ENCODE data around the gene ALDH16A1.

The ALDH16A1 gene

DNA sequence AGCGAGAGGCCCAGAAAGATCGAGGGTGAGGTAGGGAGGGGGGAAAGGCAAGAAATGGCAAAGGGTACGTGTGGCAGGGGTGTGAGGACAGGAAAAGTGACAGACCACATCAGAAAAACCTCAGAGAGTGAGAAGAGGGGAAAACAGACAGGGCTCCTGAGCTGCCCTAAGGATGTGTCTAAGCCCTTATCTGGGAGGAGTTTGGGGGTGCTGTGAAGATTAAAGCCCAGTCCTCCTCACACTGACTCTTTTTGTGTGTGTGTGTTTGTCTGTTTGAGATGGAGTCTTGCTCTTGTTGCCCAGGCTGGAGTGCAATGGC, 29.1 kb upstream of the ALDH16A1 start:
- no peak for DNase-seq (ENCODE audit: low read depth)

DNA sequence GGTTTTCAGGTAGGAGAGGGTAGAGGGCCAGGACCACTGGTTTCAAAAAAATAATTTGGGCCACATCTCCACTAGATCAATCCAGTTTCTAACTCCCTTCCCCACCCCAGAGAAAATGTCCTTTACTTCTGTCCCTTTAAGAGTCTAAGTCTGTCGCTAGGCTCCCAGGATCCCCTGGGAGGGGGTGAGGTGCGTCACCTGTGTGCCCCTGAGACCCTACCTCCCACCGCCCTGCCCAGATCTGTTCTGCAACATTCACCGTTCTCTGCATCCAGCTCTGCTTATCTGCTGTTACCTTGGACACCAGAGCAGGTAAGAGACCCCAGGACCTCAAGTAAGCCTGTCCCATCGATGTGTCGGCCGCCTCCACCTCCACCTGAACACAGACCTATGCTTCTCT, 27.8 kb upstream of the ALDH16A1 start, which contains the start of gene GFY:
Gene GFY, plus strand, starts transcription at position 211 of the 400 bp plus-strand sequence. CDS start 1,043 bp downstream, outside the sequence.
- no peak for DNase-seq (ENCODE audit: low read depth)

DNA sequence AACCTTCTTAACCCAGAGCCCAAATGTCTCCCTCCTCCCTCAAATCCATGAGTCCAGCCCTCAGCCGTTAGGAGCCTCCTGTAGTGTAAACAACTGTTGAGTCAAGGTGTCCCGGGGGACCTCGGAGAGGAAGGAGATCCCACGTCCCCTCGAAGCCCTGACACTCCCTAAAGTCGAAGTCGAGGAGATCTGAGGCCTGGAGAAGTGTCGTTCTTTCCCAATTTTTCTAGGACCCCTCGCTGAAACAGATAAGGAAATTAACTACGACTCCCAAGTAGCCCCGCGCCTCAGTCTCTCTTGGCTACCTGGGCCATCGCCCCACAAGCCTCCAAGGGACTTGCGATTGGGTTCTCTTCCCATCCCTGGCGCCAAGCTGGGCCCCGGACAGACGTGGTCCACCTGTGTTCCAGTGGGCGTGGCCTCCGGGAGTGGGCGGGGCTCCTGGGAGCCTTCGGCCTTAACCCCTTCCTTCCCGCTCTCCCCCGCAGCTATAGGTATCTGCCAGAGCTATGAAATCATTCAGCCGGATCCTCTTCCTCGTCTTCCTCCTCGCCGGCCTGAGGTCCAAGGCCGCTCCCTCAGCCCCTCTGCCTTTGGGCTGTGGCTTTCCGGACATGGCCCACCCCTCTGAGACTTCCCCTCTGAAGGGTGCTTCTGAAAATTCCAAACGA, 27.0 kb upstream of the ALDH16A1 start:
- DNase-seq (ENCODE audit: low read depth): no peak

- DNase-seq (ENCODE audit: low read depth): no peak
These were observed 25.7 kb upstream of the ALDH16A1 start for GRCh38 chr19:49427339-49427738.

- DNase-seq (ENCODE audit: low read depth): no peak
These were observed 25.0 kb upstream of the ALDH16A1 start for GRCh38 chr19:49427855-49428546.

DNA sequence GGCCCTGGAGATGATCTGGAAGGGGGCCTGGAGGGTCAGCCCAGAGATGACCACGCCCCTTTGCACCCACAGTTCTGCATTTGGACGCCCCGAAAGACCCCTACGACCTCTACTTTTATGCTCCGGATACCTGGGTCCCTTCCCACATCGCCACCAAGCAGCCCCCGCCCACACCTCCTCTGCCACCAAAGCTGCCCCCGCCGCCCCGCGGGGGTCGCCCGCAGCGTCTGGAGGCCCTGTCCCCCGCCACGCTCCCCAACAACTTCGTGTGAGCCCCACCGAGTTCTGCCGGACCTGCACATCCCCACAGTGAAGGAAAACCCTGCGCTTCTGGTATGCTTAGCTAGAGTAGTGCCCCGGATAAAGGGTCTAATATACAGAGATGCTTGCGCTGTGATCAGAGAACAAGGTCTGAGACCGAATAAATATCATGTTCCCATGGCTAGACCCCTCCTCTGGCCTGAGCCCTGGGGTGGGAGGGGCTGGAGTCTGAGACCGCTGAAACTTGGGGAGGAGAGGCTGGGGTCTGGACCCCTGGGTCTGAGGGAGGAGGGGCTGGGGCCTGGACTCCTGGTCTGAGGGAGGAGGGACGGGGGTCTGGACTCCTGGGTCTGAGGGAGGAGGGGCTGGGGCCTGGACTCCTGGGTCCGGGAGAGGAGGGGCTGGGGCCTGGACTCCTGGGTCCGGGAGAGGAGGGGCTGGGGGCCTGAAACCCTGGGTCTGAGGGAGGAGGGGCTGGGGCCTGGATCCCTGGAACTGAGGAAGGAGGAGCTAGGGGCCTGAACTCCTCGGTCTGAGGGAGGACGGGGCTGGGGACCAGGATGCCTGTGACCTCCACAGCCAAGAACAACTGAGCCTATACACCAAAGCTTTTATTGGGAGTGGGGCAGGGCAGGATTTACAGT, 24.2 kb upstream of the ALDH16A1 start:
- no peak for DNase-seq (ENCODE audit: low read depth)

GRCh38 chr19:49430172-49430677, 22.8 kb upstream of the ALDH16A1 start:
- DNase-seq (ENCODE audit: low read depth): no peak

GRCh38 chr19:49430678-49431329, 22.2 kb upstream of the ALDH16A1 start:
- no peak for DNase-seq (ENCODE audit: low read depth)

- no peak for DNase-seq (ENCODE audit: low read depth)
These were observed 21.7 kb upstream of the ALDH16A1 start for GRCh38 chr19:49431330-49431749.

- DNase-seq (ENCODE audit: low read depth): no peak
These were observed 20.6 kb upstream of the ALDH16A1 start for GRCh38 chr19:49432141-49433073.

- no peak for DNase-seq (ENCODE audit: low read depth)
These were observed 19.7 kb upstream of the ALDH16A1 start for GRCh38 chr19:49433240-49433901.

GRCh38 chr19:49434907-49435583, 18.0 kb upstream of the ALDH16A1 start:
- DNase-seq (ENCODE audit: low read depth): no peak

- no peak for DNase-seq (ENCODE audit: low read depth)
These were observed 17.4 kb upstream of the ALDH16A1 start for GRCh38 chr19:49435670-49436069.

GRCh38 chr19:49436381-49437017, 16.5 kb upstream of the ALDH16A1 start:
- no peak for DNase-seq (ENCODE audit: low read depth)

- DNase-seq (ENCODE audit: low read depth): no peak
These were observed 15.8 kb upstream of the ALDH16A1 start for GRCh38 chr19:49437231-49437630.

DNA sequence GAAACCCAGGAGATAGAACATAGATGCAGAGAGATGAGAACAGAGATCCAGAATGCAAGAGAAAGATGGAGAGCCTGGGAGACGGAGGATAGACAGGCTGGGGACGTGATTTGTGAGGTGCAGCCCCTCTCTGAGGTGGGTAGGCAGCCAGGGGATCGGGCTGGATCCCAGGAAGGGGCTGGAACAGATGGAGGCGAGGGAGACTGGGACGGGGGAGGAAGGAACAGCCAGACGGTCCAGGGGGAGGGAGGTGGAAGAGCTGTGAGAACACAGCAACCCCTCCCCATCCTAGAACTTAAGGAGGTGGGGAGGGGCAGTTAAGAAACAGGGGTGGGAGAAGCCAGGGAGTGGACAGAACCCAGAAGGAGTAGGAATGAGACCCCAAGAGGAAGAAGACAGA, 14.8 kb upstream of the ALDH16A1 start:
- no peak for DNase-seq (ENCODE audit: low read depth)

DNA sequence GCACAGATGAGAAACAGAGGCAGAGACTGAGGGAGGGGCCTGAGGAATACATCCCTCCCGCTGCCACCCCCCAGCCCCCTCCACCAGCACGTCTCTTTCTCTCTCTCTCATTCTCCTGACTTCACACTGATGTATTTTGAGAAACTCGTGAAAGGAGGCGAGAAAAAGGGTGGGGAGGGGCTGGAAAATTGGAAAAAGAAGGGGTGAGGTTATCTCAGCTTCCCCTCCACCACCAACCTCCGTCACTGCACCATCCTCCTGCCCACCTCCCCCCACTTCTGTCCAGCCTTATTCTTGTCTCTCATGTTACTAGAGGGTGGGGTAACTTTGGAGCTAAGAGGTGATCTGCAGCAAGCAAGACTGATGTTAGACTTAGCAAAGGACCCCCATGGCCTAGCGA, 13.2 kb upstream of the ALDH16A1 start:
- DNase-seq (ENCODE audit: low read depth): no peak

DNA sequence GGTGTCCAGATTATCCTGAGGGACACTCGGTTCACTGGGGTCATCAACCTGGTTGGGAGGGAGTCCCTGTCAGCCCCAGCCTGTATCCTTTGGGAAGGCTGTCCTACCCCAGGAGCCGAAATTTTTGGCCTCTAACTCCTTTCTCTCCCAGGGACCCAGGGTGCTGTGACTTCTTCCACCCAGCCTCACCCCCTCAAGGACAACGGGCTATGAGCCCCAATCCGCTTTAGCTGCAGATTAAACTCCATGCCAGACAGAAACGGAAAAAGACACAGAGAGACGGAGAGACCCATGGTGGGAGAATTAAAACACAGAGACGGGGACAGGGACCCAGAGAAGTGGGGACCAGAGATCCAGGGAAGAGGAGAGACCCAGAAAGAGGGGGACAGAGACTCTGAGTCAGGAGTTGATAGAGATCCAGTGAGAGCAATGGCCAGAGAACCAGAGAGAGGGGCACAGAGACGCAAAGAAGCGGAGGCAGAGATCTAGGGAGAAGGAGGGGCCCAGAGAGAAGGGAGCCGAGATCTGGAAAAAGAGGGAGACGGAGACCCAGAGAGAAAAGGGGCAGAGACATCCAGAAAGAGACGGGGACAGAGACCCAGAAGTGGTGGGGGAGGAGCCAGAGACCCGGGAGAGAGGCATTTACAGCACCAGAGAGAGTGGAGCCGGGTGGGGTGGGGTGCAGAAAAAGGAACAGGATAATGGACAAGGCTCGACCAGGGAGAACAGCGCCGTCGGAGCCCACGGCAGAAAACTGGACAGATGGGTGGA, 12.4 kb upstream of the ALDH16A1 start:
- no peak for DNase-seq (ENCODE audit: low read depth)
